HG03064 (cell line): Measurements from ENCODE around the gene SHANK1.

Experiments
- ATAC-seq: cut with Tn5 transposase; IDR thresholded peaks from one replicate; pipeline ENCODE4 v1.9.1; 2021; ENCODE audit warnings: low read depth; ENCODE audit not compliant: unreplicated experiment

SHANK1 gene

DNA sequence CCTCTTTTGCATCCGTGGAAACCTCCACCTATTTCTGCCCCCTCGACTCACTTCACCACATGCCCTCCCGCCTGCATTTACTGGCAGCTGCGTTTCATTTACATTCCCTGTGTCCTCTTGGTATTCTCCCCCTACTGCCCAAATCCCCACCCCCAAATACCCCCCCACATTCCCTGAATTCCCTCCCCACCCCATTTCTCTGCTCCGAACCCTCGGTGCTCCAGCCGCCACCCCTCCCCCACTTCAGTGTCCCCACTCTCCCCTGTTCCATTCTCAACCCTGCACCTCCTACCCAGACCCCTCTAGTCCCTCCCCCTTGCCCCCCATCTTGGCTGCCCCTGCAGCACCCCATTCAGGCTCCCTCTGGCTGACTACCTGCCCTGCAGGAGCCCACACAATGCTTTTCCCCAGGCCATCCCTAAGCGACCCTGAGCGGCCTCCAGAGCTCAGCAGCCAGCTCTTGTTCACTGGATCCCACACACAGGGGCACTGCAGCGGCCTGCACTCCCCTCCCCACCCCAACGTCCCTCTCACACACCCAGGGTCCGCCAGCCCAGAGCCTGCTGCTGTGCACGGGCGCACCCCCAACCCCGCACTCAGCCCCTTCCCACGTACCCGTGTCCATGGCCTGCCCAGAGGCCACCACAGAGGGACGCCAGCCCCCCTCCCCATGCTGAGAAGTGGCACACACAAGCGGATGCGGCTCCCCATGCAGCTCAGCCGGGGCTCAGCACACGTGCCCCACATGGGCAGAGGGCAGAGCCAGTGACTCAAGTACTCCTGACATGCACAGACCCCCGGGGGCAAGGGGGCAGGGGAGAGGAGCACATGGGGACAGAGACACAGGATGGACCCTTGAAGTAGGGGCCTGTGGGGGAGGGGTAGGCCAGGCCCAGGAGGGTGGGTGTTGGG is 26.3 kb downstream of the SHANK1 start:
- ATAC-seq: no peak

DNA sequence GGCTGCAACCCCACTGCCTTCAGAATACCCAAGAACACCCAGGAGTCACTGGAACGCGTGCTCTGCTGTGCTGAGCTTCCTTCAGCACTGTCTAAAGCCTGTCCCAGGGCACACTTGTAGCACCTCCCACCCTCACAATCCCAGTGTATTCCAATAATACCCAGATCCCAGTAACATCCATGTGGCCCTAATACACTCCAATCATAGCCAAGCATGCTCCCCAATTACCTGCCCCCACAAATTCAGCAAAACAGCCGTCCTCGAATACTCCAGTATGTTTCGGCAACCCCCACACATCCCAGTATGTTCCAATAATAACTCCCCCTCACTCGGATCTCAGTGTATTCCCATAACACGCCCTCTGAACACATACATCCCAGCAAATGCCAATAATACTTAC is 29.2 kb downstream of the SHANK1 start:
- no peak for ATAC-seq

DNA sequence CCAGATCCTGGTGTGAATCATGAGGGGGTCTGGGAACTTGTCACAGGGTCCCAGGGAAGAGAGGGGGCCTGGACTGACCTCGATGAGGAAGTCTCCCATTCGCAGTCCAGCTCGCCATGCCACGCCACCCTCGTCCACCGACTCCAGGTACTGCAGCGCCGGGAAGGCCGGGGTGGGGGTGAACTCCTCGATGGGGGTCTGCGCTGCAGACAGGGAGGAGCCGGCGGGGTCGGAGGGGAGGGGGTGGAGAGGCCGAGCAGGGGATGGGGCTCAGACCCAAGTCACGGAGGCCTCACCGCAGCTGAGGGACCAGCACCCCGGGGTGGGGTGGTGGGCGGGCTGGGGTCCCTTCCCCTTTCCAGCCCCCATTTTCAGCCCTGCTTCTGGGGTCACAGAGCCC is 30.8 kb downstream of the SHANK1 start:
- ATAC-seq: no peak

DNA sequence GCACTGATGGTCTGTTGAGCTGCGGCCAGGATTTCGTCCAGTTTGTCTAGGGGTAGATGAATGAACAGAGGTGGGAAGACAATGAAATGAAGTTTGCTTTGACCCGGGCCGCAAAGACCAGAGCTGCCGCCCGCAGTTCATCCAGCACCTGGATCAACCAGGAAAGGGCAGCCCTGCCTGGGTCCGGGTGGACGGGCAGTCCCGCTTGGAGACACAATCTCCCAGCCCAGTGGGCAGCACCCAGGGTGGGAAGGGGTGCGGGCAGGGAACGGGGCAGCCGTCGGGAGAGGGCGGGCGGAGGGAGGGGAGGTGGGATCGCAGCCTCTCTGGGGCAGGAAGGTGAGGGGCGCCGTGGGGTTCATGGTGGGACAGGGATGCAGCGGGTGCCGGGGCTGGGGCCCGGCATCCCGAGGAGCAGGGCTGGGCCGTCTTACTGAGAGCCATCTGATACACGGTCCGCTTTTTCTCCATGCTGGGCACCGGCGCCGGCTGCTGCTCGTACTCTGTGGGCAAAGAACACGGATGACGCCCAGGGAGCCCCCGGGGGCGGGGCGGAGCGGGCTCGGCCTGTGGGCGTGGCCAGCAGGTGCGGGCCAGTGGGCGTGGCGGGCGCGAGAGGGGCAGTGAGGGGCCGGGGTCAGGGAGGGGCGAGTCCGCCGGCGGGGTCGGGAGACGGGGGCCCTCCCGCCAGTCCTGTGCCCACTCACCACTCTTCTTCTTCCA is 33.1 kb downstream of the SHANK1 start:
- ATAC-seq: no peak

DNA sequence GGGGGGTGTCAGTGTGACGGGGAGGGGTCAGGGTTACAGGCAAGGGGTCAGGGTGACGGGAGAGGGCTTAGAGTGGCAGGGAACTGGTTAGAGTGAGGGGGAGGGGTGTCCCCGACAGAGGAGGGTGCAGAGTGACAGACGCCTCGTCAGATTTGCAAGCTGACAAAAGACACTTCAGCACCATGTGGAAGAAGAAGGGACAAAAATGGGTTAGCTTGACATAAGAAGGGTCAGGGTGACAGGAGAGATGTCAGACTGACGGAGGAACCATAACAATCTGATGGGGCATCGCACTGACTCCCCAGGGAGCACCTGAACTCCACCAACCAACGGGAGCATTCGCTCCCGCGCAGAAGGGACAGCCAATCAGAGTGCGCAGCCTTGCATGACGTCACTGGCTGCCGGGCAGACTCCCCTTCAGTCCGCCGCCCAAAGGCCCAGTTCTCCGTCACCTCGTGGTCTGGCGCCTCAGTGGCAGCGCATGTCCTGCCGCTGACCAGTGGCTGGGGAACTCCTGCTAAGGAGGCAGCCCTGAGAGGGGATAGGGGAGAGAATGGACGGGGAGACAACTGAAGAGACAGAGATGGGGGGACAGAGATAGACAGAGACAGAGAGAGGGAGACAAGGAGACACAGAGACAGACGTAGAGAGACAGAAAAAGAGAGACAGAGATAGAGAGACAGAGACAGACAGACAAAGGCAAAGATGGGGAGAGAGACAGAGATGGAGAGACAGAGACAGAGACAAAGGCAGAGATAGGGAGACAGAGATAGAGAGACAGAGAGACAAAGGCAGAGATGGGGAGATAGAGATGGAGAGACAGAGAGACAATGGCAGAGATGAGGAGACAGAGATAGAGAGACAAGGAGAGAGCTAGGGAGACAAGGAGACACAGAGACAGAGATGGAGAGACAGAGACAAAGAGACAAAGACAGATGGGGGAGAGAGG is 40.2 kb downstream of the SHANK1 start:
- ATAC-seq: no peak

DNA sequence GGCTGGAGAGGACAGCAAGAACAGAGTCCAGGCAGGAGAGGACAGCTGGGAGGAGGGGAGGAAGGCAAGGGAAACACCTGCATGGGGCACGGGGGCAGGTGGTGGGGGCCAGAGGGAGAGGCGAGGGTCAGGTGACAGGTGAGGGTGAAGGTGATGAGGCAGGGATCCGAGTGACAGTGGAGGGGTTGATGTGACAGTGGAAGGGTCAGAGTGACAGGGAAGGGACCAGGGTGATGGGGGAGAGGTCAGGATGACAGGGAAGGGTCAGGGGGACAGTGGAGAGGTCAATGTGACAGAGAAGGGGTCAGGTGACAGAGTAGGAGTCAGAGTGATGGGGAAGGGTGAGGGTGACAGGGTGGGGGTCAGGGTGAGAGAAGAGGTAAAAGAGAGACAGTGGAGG is 41.3 kb downstream of the SHANK1 start:
- no peak for ATAC-seq

DNA sequence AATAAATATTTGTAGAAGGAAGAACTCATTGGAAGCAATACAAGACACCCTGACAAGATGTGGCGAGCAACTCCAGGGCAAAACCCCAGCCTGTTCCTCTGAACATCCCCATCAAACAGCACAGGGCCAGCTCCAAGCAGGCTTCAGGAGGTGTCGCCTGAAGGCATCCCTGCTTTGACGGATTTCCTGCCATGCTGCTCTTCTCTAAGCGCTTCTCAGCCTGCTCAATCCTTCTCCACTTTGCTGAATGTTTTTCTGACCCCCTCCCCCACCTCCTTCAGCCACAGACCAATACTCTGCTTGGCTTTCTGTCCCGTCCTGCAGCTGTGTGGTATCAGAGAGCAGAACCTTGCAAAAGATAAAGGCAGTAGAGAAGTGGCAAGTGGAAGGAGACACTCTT is 42.0 kb downstream of the SHANK1 start:
- no peak for ATAC-seq

DNA sequence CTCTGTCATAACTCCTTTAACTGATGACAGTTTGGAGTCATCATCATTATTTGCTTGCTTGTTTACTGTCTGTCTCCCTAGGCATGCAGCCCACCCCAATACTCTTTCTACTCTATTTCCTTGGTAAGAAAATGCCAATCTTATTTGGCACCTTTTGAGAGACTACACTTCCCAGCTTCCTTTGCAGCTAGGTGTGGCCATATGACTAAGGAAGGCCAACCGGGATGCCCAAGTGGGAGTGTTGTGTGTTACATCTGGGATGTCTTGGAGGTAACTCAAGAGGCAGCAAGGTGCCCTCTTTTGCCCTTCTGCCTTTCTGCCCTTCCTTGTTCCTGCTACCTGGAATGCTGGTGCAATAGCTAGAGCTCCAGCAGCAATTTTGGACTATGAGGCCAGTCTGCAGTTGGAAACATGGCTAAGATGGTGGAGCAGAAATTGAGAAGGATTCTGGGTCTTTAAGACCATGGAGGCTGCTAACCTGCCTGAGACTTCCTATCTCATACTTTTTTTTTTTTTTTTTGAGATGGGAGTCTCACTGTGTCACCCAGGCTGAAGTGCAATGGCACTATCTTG is 42.9 kb downstream of the SHANK1 start:
- no peak for ATAC-seq

DNA sequence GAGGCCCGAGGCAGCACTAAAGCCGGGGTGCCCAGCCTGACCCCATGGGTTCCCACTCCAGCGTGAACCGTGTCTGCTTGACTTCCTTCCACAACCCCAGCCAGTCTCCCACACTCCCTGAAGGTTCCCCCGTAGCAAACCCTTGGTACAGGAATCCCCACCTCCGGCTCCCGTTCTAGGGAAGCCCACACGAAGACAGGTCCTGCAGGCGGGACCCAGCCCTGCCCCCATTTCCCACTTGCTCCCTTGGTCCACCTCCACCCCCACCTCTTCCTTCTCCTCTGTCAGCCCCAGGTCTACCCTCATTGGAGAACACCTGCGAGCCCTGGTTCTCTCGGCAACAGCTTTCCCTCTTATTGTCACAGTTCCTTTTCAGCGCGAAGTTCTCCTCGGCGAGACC is 46.5 kb downstream of the SHANK1 start:
- no peak for ATAC-seq

DNA sequence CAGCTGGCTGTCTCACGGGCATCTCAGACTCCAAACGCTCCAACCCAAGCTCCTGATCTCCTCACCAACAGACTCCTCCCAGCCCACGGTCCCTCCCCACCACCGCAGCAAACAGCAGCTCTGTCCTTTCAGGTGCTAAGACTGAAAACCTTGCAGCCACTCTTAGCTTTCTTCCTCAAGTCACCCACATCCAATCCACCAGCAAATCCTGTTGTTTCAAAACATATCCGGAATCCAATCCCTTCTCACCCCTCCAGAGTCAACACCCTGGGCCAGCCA is 49.6 kb downstream of the SHANK1 start:
- no peak for ATAC-seq

DNA sequence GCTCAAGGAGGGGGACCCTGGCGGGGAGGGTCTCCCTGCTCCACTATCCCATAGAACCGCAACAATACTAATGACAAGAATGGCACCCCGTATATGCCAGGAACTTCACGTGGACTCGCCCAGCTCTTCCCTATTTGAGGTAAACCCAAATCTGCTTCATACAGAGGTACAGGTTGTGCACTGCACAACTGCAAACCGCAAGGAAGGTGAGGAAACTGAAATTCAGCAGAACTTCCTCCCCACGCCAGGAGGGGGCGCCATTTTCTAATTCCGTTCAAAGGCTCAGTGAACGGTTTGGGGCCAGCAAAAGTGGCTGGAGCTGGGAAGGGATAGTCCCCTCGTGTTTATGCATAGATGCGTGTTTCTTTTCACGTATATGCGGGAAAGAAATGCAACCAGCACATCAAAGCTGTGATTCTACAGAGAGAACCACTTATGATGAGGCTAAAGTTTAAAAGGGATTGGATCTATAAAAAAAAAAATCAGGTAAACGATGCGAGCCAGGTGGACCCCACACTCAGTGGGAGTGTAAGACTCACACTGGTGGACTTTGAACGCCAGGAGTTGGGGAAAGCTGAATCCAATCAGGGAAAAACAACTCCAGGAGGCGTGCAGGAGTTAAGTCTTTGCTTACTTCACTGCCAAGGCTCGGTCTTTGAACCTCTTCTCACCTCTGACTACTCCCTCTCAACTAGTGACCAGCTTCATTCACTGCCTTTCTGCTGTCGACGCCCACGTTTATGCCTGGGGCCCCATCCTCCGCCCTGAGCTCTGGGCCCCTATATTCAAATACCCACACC is 50.1 kb downstream of the SHANK1 start:
- ATAC-seq: no peak

DNA sequence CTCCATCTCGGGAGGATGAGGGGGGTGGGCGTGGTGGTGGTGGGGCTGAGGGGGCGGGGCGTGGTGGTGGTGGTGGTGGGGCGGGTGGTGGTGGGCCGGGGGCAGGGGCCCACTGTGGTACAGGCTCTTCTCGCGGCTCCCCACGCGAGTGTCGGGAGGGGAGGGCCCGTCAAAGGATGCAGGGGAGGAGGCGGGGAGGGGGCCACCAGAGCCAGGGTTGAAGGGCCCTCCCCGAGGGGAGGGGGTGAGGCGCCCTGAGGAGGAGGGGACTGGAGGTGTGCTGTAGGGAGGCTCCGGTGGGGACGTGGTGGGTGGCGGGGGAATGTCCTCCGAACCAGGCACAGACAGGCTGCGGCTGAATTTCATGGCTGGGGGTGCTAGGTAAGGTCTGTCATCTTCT is 50.7 kb downstream of the SHANK1 start:
- no peak for ATAC-seq

DNA sequence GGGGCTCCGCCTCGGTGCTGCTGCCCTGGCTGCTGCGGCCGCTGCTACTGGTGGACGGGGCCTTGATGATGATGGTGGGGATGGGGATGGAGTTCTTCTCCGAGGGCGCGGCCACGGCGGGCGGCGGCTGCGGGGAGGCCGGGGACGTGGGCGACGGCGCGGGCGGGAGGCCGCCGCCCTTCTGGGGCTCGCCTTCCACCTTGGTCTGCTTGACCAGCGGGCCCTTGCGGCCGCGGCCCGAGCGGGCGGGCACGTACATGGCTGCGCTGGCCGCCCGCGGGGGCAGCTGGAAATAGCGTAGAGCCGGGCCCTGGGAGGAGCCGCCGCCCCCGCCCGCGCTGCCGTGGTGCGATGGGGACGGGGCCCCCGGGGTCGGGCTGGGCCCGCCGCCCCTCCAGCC is 51.2 kb downstream of the SHANK1 start:
- no peak for ATAC-seq

DNA sequence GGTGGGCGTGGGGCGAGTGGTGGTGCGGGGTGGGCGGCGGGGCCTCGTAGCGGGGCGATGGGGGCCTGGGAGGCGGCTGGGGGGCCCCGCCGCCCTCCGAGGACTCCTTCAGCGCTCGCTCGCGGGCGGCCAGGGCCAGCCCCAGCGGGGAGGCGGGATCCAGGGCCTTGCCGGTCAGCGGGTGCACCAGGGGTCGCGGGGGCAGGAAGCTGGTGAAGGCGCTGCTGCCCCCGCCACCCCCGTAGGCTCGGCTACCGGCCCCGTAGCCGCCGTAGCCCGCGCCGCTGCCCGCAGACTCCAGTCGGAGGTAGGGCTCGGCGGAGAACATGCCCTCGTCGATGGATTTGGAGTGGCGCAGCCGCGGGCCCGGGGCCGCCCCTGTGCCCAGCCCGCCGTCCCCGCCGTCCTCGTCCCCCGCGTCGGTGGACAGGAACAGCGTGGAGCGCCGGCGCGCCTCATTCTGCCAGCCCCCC is 51.8 kb downstream of the SHANK1 start:
- ATAC-seq: no peak

DNA sequence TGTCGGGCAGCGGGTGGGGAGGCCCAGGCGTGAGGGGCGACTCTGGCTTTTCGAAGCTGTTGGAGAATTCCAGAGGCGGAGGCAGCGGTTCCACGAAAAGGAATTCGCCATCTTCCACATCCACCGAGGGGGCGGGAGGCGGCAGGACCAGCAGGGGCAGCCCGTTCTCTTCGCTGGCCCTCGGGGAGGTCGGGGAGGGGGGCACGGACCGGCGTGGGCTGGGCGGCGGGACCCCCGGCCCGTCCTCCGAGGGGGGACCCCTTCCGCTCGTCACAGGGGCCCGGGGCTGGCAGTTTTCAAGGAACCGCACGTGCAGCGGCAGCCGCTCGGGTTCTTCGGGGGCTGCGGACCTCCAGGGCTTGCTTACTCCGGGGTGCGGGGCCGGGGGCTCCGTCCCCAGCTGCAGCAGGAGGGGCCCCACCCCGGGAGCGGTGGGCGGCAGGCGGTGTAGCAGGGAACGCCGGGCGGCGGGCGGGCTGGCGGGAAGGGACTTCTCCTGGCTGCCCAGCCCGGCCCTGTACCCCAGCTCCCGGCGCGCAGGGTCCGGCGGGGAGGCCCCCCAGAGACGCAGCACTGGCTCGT is 52.3 kb downstream of the SHANK1 start:
- ATAC-seq: no peak

DNA sequence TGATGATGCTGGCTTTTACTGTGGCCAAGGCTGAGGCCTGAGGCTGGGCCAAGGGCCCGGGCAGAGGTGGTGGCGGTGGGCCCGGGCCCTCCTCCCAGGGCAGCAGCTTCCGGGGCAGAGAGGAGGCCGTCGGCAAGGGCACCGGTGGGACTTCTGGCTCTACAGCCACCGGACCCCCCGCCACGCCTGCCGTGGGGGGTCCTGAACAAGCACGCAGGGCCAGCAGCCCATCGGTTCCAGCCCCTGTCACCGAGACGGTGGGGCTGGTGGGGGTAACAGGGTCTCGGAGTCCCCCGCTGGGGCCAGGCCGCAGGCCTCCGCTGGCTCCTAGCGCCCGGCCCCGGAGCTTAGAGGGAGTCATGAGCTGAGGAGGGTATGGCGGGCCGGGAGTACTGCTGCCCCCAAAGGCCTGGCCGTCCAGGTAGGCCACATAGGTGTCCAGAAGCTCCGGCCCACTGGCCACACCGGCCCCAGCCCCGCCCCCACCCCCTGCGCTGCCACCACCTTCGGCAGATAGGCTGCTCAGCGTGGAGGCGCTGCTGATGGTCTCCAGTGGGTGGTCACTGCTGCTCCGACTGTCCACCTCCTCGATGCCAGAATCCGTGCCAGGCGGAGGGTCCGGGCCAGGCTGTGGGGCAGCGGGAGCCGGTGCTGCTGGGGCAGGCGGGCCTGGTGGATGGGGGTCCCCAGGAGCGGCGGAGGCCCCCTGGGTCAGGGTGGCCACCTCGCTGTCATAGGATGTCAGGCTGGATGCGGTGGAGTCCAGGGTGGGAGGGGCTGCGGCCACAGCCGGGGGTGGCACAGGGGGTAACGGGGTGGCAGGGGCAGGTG is 53.0 kb downstream of the SHANK1 start:
- ATAC-seq: no peak

DNA sequence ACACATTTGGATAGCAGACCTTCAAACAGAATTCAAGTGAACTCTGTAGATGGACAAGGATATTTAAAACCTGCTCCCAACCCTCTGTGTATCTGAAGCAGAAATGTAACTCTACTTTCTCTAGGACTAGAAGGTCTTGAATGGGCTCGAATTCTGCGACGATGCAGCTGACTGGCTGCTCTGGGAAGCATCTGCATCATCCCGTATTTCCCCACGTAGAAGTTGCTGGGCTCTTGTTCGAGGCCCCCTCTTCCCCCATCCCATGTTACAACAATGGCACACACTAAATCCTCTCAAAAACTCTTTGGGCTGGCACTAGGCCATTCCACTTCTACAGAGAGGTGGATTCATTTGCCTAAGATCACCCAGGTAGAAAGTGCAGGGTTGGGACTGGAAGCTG is 55.4 kb downstream of the SHANK1 start:
- ATAC-seq: no peak

DNA sequence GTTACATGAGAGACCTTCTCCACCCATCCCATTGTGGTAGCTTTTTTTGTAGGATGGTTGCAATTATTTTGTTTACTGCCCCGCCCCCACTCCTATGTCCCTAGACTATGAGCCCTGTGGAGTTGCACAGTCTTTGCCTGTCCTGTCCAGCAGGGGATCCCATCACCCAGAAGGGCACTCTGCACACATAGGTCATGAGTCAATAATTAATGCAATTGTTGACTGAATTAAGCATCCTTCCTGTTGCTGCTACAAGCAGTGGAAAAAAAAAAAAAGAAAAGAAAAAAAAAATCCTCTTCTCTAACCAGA is 56.2 kb downstream of the SHANK1 start:
- no peak for ATAC-seq
